HepG2 (cell line): Measurements from ENCODE around the gene ENPP1. TPM values are rescaled to one million over a fixed set of nuclear protein-coding genes. Genes with fewer than 3 reads are reported as not detected.

ENCODE experiments used
- ATAC-seq: fragments of 200-7000 bp; cut with Tn5 transposase; 3 replicates; pipeline ENCODE4 v1.9.1; 2020; ENCODE audit warnings: mild to moderate bottlenecking, moderate library complexity
- BruUV-seq: library from RNA; stranded (reverse); fragments of 400-500 nt; replicated peaks from 2 replicates; lab custom pipeline; 2021; lab: Mats Ljungman, UMichigan
- CTCF ChIA-PET: fragments of 300-600 bp; formaldehyde crosslinking; extraction: SDS; loops from one replicate; lab custom pipeline; 2021; ENCODE audit warnings: low total read pairs, inconsistent platforms, low intra/inter-chr PET ratio; lab: Yijun Ruan, JAX
- POLR2A ChIA-PET: fragments of 350-600 bp; sonication (Branson Sonifier 250); formaldehyde crosslinking; loops from one replicate; lab custom pipeline; 2020; ENCODE audit warnings: antibody characterized with exemption, inconsistent platforms; lab: Yijun Ruan, JAX
- DNase-seq: peaks from one replicate; pipeline ENCODE4 v3.0.0-alpha.2; 2015; ENCODE audit warnings: low spot score
- FAIRE-seq: peaks from 3 replicates; lab custom pipeline; 2011; peaks lifted over from hg19 to GRCh38; lab: Jason Lieb, UNC
- H2AFZ ChIP-seq: one replicate; pipeline ENCODE4 v1.6.1; 2011; ENCODE audit warnings: low read length, inconsistent platforms
- H3K27ac ChIP-seq: fragments of 300-600 bp; 3 replicates; pipeline ENCODE4 v1.8.0; 2011; ENCODE audit warnings: mixed run types, mild to moderate bottlenecking, mixed read lengths, low read length, inconsistent platforms; ENCODE audit not compliant: insufficient read depth; ENCODE audit errors: extremely low read length
- H3K27me3 ChIP-seq, 2 experiments: fragments of 200-600 bp in 1 of 2; 2 replicates in 1 of 2; 3 replicates in 1 of 2; pipeline versions ENCODE4 v1.6.0 to v1.8.0; 2011; ENCODE audit warnings: low read length in 2 of 2, mild to moderate bottlenecking in 2 of 2, moderate library complexity in 2 of 2, inconsistent platforms in 1 of 2; ENCODE audit not compliant: insufficient read depth in 2 of 2, control insufficient read depth in 1 of 2
- H3K36me3 ChIP-seq, 2 experiments: fragments of 200-600 bp in 1 of 2; replicated peaks in 1 of 2; 2 replicates in 1 of 2; 3 replicates in 1 of 2; pipeline versions ENCODE4 v1.5.1 to v1.8.0; 2011; ENCODE audit warnings: low read length in 2 of 2, inconsistent platforms in 1 of 2; ENCODE audit not compliant: insufficient read depth in 2 of 2, control insufficient read depth in 1 of 2
- H3K4me1 ChIP-seq: 2 replicates; pipeline ENCODE4 v1.5.1; 2012; ENCODE audit warnings: low read length, inconsistent platforms; ENCODE audit not compliant: insufficient read depth
- H3K4me2 ChIP-seq: 2 replicates; pipeline ENCODE4 v1.6.0; 2011; ENCODE audit warnings: low read depth, low read length, inconsistent platforms
- H3K4me3 ChIP-seq, 3 experiments: fragments of 200-600 bp in 1 of 3; sonication (generic), shearing (Covaris generic) in 1 of 3; replicated peaks in 1 of 3; 2 replicates each; pipeline ENCODE4 v1.5.1; 2011 to 2016; ENCODE audit warnings: low read length in 3 of 3, inconsistent platforms in 2 of 3, low read depth in 2 of 3, mild to moderate bottlenecking in 2 of 3, control low read depth in 1 of 3, mixed read lengths in 1 of 3; ENCODE audit not compliant: insufficient read depth in 1 of 3
- H3K79me2 ChIP-seq: one replicate; pipeline ENCODE4 v1.6.1; 2011; ENCODE audit warnings: low read length, inconsistent platforms; ENCODE audit not compliant: insufficient read depth
- H3K9ac ChIP-seq: 2 replicates; pipeline ENCODE4 v1.6.0; 2011; ENCODE audit warnings: mild to moderate bottlenecking, low read depth, low read length, inconsistent platforms; ENCODE audit not compliant: insufficient read depth
- H3K9me3 ChIP-seq: 2 replicates; pipeline ENCODE4 v1.5.1; 2012; ENCODE audit warnings: mild to moderate bottlenecking, low read length
- H4K20me1 ChIP-seq: 2 replicates; pipeline ENCODE4 v1.6.0; 2011; ENCODE audit warnings: inconsistent platforms, mild to moderate bottlenecking, low read length, moderate library complexity; ENCODE audit not compliant: insufficient read depth
- HES4 ChIP-seq: sonication (generic); formaldehyde crosslinking; IDR thresholded peaks from 2 replicates; pipeline ENCODE4 v1.9.0; 2021; ENCODE audit warnings: mild to moderate bottlenecking, missing genetic modification reagents, borderline replicate concordance
- JUN ChIP-seq: sonication (generic); formaldehyde crosslinking; IDR thresholded peaks from 2 replicates; pipeline ENCODE4 v1.4.0; 2020; ENCODE audit warnings: mild to moderate bottlenecking, missing genetic modification reagents
- NR2F2 ChIP-seq: IDR thresholded peaks from 2 replicates; pipeline ENCODE4 v1.6.1; 2012; ENCODE audit warnings: low read depth, inconsistent platforms, borderline replicate concordance
- PRDM10 ChIP-seq: sonication (generic); formaldehyde crosslinking; IDR thresholded peaks from 2 replicates; pipeline ENCODE4 v1.4.0; 2020; ENCODE audit warnings: low read depth, missing genetic modification reagents
- SRSF1 ChIP-seq: fragments of 200-400 bp; formaldehyde crosslinking; optimal IDR thresholded peaks from 2 replicates; pipeline ENCODE3; 2017; ENCODE audit warnings: mild to moderate bottlenecking, low read depth, low read length, moderate library complexity
- TCF12 ChIP-seq, 2 experiments: fragments of 450-650 bp in 1 of 2; sonication (generic) in 1 of 2; formaldehyde crosslinking in 1 of 2; IDR thresholded peaks; 2 replicates each; pipeline versions ENCODE4 v1.6.1 to v1.8.0; 2017 to 2022; ENCODE audit warnings: antibody characterized with exemption in 1 of 2, mild to moderate bottlenecking in 1 of 2, missing genetic modification reagents in 1 of 2, moderate library complexity in 1 of 2
- ZBTB14 ChIP-seq: sonication (generic); formaldehyde crosslinking; IDR thresholded peaks from 2 replicates; pipeline ENCODE4 v1.4.0; 2020; ENCODE audit warnings: missing genetic modification reagents
- ZFX ChIP-seq: sonication (generic); formaldehyde crosslinking; IDR thresholded peaks from 2 replicates; pipeline ENCODE4 v1.4.0; 2020; ENCODE audit warnings: mild to moderate bottlenecking, low read depth, missing genetic modification reagents, moderate library complexity
- ZNF121 ChIP-seq: sonication (generic); formaldehyde crosslinking; IDR thresholded peaks from 2 replicates; pipeline ENCODE4 v1.5.0; 2020; ENCODE audit warnings: mild to moderate bottlenecking, missing genetic modification reagents
- ZNF275 ChIP-seq: sonication (generic); formaldehyde crosslinking; IDR thresholded peaks from 2 replicates; pipeline ENCODE4 v1.8.0; 2022; ENCODE audit warnings: missing genetic modification reagents, mild to moderate bottlenecking, inconsistent platforms, borderline replicate concordance
- ZNF326 ChIP-seq: sonication (generic); formaldehyde crosslinking; IDR thresholded peaks from 2 replicates; pipeline ENCODE4 v1.4.0; 2020; ENCODE audit warnings: missing genetic modification reagents, borderline replicate concordance
- ZNF552 ChIP-seq: sonication (generic); formaldehyde crosslinking; IDR thresholded peaks from 2 replicates; pipeline ENCODE4 v1.9.0; 2022; ENCODE audit warnings: missing genetic modification reagents, mild to moderate bottlenecking, borderline replicate concordance
- ZNF749 ChIP-seq: sonication (generic); formaldehyde crosslinking; IDR thresholded peaks from 2 replicates; pipeline ENCODE4 v1.8.0; 2022; ENCODE audit warnings: mild to moderate bottlenecking, missing genetic modification reagents, moderate library complexity, borderline replicate concordance
- WGBS: methylation state at CpG from one replicate; pipeline ENCODE4 v1.1.6; 2017; ENCODE audit warnings: low lambda C conversion rate; 5-methylcytosine and 5-hydroxymethylcytosine counted together
- in situ Hi-C: cut with HindIII; loops from 2 replicates; pipeline ENCODE4 v1.10.0; 2017; ENCODE audit warnings: low pct_unique_long_range_greater_than_20kb; ENCODE audit not compliant: extremely low pct_ligation_motif_present
- intact Hi-C: fragments of 100-400 bp; cut with micrococcal nuclease; formaldehyde crosslinking; loops from one replicate; pipeline ENCODE4 v1.10.0; 2022; ENCODE audit not compliant: unreplicated experiment
- polyA plus RNA-seq, 8 experiments: library from polyadenylated mRNA; depleted of rRNA in 3 of 8; stranded (reverse) in 7 of 8; unstranded in 1 of 8; fragments of >200 nt; fragmentation: Illumina TruSeq in 4 of 8; extraction: Trizol in 4 of 8; gene quantifications; 2 replicates each; pipeline versions ENCODE4 v1.2.1 to v1.2.3, GENCODE V29; 2011 to 2016; ENCODE audit warnings: low read depth in 4 of 8, missing spikeins in 1 of 8, mixed read lengths in 1 of 8; ENCODE audit not compliant: insufficient read depth in 1 of 8
- total RNA-seq, 5 experiments: library from RNA; depleted of rRNA; stranded (reverse); fragments of >200 nt; fragmentation: Illumina TruSeq; extraction: Trizol; gene quantifications; 2 replicates each; pipeline ENCODE4 v1.2.3, GENCODE V29; 2016; ENCODE audit warnings: low read depth in 1 of 5

Gene ENPP1
- total and polyA plus RNA-seq, 2 of the 13 experiments (the other 11 are each of a cell fraction or from before 2014, with no cell fraction given) = 56.5 to 160 TPM

- TF ChIP-seq ZNF552 = no peak
Observed at GRCh38 chr6:131886517-131886916, 78.7 kb downstream of the ENPP1 start (continued).

GRCh38 chr6:131890091-131890490 is 82.3 kb downstream of the ENPP1 start:
- H3K9me3 ChIP-seq = no peaks in the 10 kb centered on the region
- H2AFZ ChIP-seq = no peak overlapping the region
- no TSS peak for BruUV-seq
- no peak overlapping the region for H3K4me3 ChIP-seq
- TF ChIP-seq ZFX (CRISPR knock-in tag) = no peak
- no peak for TF ChIP-seq ZNF749 (CRISPR knock-in tag)
- TF ChIP-seq ZNF121 (CRISPR knock-in tag) = no peak
- no peak for TF ChIP-seq HES4 (CRISPR knock-in tag)
- TF ChIP-seq NR2F2 = no peak
- no peak for TF ChIP-seq SRSF1
- TF ChIP-seq ZNF275 (CRISPR knock-in tag) = no peak
- TF ChIP-seq TCF12 (IDR thresholded peaks at IDR 0.05) = no peak
- TF ChIP-seq TCF12 (CRISPR knock-in tag; IDR thresholded peaks at IDR 0.05) = no peak
- TF ChIP-seq ZBTB14 (CRISPR knock-in tag) = no peak
- no peak for TF ChIP-seq PRDM10
- no peak for TF ChIP-seq ZNF326
- no peak for TF ChIP-seq JUN (CRISPR knock-in tag)
- H3K4me2 ChIP-seq = no peak overlapping the region
- FAIRE-seq (no peak), DNase-seq (no peak), ATAC-seq (no peak)
- in situ Hi-C loops = no loop called here
- ChIA-PET POLR2A (interaction anchor here (0.6 kb wide), 1 partner anchor 262 kb away, joined by 3 read pairs; no protein-coding TSS in a partner anchor), CTCF (no interaction called here)
- peaks cover 33% of the 10 kb centered on the region for H3K4me1 ChIP-seq
- 93% methylated on average over 3 of the region's 3 CpGs for WGBS
- H3K79me2 ChIP-seq = no peaks in the 10 kb centered on the region
- no peaks in the 10 kb centered on the region for H4K20me1 ChIP-seq
- H3K36me3 ChIP-seq = peaks cover 19 to 60% of the 10 kb centered on the region in 2 experiments
- no peak overlapping the region for H3K27ac ChIP-seq
- no peaks in the 10 kb centered on the region for H3K27me3 ChIP-seq
- no peak overlapping the region for H3K9ac ChIP-seq
- intact Hi-C loops = no loop called here
